Heart right ventricle (tissue), 16 donors: Measurements from ENCODE around the gene PAN3. TPM values are rescaled to one million over a fixed set of nuclear protein-coding genes. Genes with fewer than 3 reads are reported as not detected.

Experiments used
- ATAC-seq, 8 donors: fragments of 200-7000 bp; cut with Tn5 transposase; one replicate each; pipeline ENCODE4 v1.9.1; 2020; ENCODE audit warnings: mild to moderate bottlenecking in 8 of 8, moderate library complexity in 8 of 8, moderate number of reproducible peaks in 1 of 8
- DNase-seq, 2 donors: peaks; one replicate each; pipeline ENCODE4 v3.0.0-alpha.2; 2020
- H3K27ac ChIP-seq, 10 donors: fragments of 200-600 bp; sonication (generic) in 2 of 10; one replicate each; pipeline versions ENCODE4 v1.5.0 to v1.8.0; 2020 to 2022; ENCODE audit warnings: mild to moderate bottlenecking in 3 of 10
- H3K27me3 ChIP-seq, 7 donors: fragments of 200-600 bp; one replicate each; pipeline ENCODE4 v1.8.0; 2021 to 2022; ENCODE audit warnings: mild to moderate bottlenecking in 2 of 7
- H3K36me3 ChIP-seq, 9 donors: fragments of 200-600 bp; sonication (generic) in 1 of 9; one replicate each; pipeline versions ENCODE4 v1.5.0 to v1.8.0; 2020 to 2022; ENCODE audit warnings: mild to moderate bottlenecking in 2 of 9
- H3K4me1 ChIP-seq, 9 donors: fragments of 200-600 bp; sonication (generic) in 1 of 9; one replicate each; pipeline versions ENCODE4 v1.5.0 to v1.8.0; 2020 to 2022; ENCODE audit warnings: mild to moderate bottlenecking in 4 of 9
- H3K4me3 ChIP-seq, 10 donors: fragments of 200-600 bp; sonication (generic) in 2 of 10; one replicate each; pipeline versions ENCODE4 v1.5.0 to v1.8.0; 2020 to 2022; ENCODE audit warnings: mild to moderate bottlenecking in 7 of 10, moderate library complexity in 2 of 10
- H3K9me3 ChIP-seq, 11 donors: fragments of 200-600 bp in 10 of 11; sonication (generic) in 2 of 11; one replicate each; pipeline versions ENCODE4 v1.5.0 to v1.8.0; 2013 to 2022; ENCODE audit warnings: mild to moderate bottlenecking in 2 of 11, control low read depth in 1 of 11, moderate library complexity in 1 of 11
- CTCF ChIP-seq, 9 donors: fragments of 200-600 bp; sonication (generic) in 2 of 9; IDR thresholded peaks; one replicate each; pipeline versions ENCODE4 v1.5.0 to v1.8.0; 2021 to 2022; ENCODE audit warnings: antibody characterized with exemption in 9 of 9, mild to moderate bottlenecking in 5 of 9, moderate library complexity in 1 of 9
- WGBS, 2 donors: extraction: QIAGEN DNeasy Blood & Tissue Kit; methylation state at CpG; one replicate each; pipeline ENCODE4 v1.1.7; 2013; ENCODE audit warnings: inconsistent platforms in 1 of 2; 5-methylcytosine and 5-hydroxymethylcytosine counted together
- intact Hi-C, 10 donors: fragments of 100-400 bp; cut with DNase I; formaldehyde crosslinking; loops; one replicate each; pipeline versions ENCODE4 v1.11.1 to v1.14.2; 2022
- polyA plus RNA-seq, 2 donors: library from polyadenylated mRNA; stranded (reverse); fragments of 200-250 nt; gene quantifications; one replicate each; pipeline ENCODE4 v1.2.3, GENCODE V29; 2013
- total RNA-seq, 10 donors: library from RNA; stranded (reverse); fragmentation: NEBNext Ultra II Directional in 3 of 10; extraction: Animal tissue kit (Norgen Biotek cat#: 25700) in 3 of 10; gene quantifications; one replicate each; pipeline versions ENCODE4 v1.2.1 to v1.2.4, GENCODE V29; 2021 to 2023
- donor health status: Arrhythmogenic right ventricular cardiomyopathy.
- donor health status: ischemic (EF 13 %, LVEDD 7.1; RV severe dilation, severe dysfunction).
- donor health status: healthy with polysubstance abuse.
- donor health status: DM: no; HTN: yes; CAD: no.
- donor health status: DM: no; HTN: no; CAD: no.
- donor health status: ischemic (EF 25% LVEDD 6.9; RV normal size, moderate dysfunction).
- donor health status: ischemic (EF 25% LVEDD 5.7; RV mildly dilated, moderate dysfunction).
- donor health status: healthy.
- donor health status: DM: yes; HTN: yes; CAD: no.
- donor health status: Ischemic cardiomyopathy.
- donor health status: ischemic (EF 35%, LVEDD 5.7; RV mildly dilated, moderate dysfunction).
- donor health status: nonischemic (EF 11% LVEDD 7.7; RV severe dilation, severe dysfunction).
- donor health status: DM: yes; HTN: yes; CAD: no.
- donor health status: PGD.
- donor health status: ischemic (EF 29% LVEDD 5.4; RV normal size, mild dysfunction).
- donor health status: nonischemic (EF 23%, LVEDD 6.1; RV moderate dilation, normal function).

PAN3 gene
- total and polyA plus RNA-seq, 12 donors, result 2.8 to 16.2 (median 10.8) TPM

GRCh38 chr13:28166257-28166656, 27.9 kb downstream of the PAN3 start:
- WGBS, 2 donors, result 100% methylated on average over 1 of the region's 1 CpG
- no peak for TF ChIP-seq CTCF (IDR thresholded peaks at IDR 0.05)
- Histone ChIP-seq H3K36me3 (peaks cover 0 to 5% (median 0%) of the 10 kb centered on the region in 9 donors), H3K27ac (no peak overlapping the region), H3K9me3 (no peaks in the 10 kb centered on the region), H3K27me3 (no peaks in the 10 kb centered on the region), H3K4me1 (peaks cover 0 to 25% (median 7%) of the 10 kb centered on the region in 9 donors), H3K4me3 (no peak overlapping the region)
- DNase-seq (no peak), ATAC-seq (peak in 1 of 8 donors; percentile 14)
- intact Hi-C loops, result no loop called here

GRCh38 chr13:28171266-28171665, 32.9 kb downstream of the PAN3 start:
- TF ChIP-seq CTCF (IDR thresholded peaks at IDR 0.05), result no peak
- Histone ChIP-seq H3K36me3 (peaks cover 0 to 22% (median 5%) of the 10 kb centered on the region in 9 donors), H3K27me3 (no peaks in the 10 kb centered on the region), H3K9me3 (no peaks in the 10 kb centered on the region), H3K27ac (no peak overlapping the region), H3K4me3 (no peak overlapping the region), H3K4me1 (peaks cover 0 to 2% (median 0%) of the 10 kb centered on the region in 9 donors)
- 89 to 93% methylated on average over 5 of the region's 5 CpGs for WGBS, 2 donors
- ATAC-seq (no peak), DNase-seq (no peak)
- intact Hi-C loops, result no loop called here

GRCh38 chr13:28172947-28173346, 34.6 kb downstream of the PAN3 start:
- Histone ChIP-seq H3K4me1 (no peaks in the 10 kb centered on the region), H3K36me3 (peaks cover 0 to 39% (median 5%) of the 10 kb centered on the region in 9 donors), H3K27me3 (no peaks in the 10 kb centered on the region), H3K27ac (no peak overlapping the region), H3K9me3 (no peaks in the 10 kb centered on the region), H3K4me3 (no peak overlapping the region)
- no peak for TF ChIP-seq CTCF (IDR thresholded peaks at IDR 0.05)
- ATAC-seq, result no peak
- no peak for DNase-seq
- intact Hi-C loops, result no loop called here
- WGBS, 2 donors, result 47 to 51% methylated on average over 2 of the region's 2 CpGs

- Histone ChIP-seq H3K36me3 (peaks cover 0 to 47% (median 5%) of the 10 kb centered on the region in 9 donors), H3K27me3 (no peaks in the 10 kb centered on the region), H3K4me1 (no peaks in the 10 kb centered on the region), H3K27ac (no peak overlapping the region), H3K9me3 (no peaks in the 10 kb centered on the region), H3K4me3 (no peak overlapping the region)
- TF ChIP-seq CTCF (IDR thresholded peaks at IDR 0.05), result no peak
- ATAC-seq, result no peak
- no peak for DNase-seq
- intact Hi-C loops, result no loop called here
Observed at GRCh38 chr13:28173793-28174192, 35.4 kb downstream of the PAN3 start.
